ENCODE measurements around the gene SMG6.

DNA sequence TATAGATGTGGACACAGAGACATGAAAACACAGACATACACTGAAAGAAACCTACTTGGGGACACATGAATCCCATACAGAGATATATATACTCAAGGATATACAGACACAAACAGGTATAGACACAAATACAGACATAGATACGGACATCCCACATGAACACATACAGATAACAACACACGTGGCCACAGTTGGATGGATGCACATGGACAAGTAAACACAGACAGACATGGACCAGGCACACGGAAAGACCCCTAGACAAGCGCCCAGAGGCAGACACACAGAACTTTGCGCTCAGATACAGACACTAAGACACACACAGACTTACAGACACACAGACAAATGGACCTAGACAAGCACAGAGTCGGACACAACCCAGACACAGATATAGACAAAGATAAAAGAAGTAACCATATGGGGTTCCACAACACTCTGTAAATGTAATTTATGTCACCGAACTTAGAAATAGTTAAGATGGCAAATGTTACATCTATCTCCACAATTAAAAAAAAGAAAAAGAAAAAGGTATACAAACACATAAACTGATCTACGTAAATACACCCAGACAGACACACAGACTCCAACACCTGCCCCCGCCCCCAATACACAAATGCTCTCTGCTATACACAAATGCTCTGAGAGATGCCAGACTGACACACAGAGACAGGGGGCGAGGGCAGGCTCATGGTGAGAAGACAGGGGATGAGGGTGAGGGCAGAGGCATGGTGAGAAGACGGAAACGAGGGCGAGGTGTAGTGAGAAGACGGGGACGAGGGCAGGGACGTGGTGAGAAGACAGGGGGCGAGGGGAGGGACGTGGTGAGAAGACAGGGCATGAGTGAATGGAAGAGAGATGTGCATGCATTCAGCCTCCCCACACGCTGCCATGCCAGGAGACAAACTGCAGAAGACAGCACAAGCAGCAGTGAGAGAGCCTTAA is 118.3 kb downstream of the SMG6 start:
- no peak for TF ChIP-seq POLR2A (IDR thresholded peaks at IDR 0.05; ENCODE audit: low read length)
- TF ChIP-seq GATA1 (IDR thresholded peaks at IDR 0.05; ENCODE audit: low read depth, low read length): no peak

All from erythroblast (primary cell).